AG09319 (cell line): ENCODE results near the gene RNPEP.

Experiments used
- DNase-seq: peaks from one replicate; pipeline ENCODE4 v3.0.0-alpha.2; 2010; ENCODE audit warnings: low read depth; ENCODE audit errors: extremely low read depth
- TF ChIP-seq, protein P1 (sequence below): IDR thresholded peaks from 2 replicates; pipeline ENCODE4 v1.5.1; 2011; ENCODE audit warnings: low read depth, mild to moderate bottlenecking, inconsistent platforms, low read length, moderate library complexity

The RNPEP gene

GRCh38 chr1:202005958-202006357, 23.5 kb downstream of the RNPEP start:
- TF ChIP-seq, protein P1, sequence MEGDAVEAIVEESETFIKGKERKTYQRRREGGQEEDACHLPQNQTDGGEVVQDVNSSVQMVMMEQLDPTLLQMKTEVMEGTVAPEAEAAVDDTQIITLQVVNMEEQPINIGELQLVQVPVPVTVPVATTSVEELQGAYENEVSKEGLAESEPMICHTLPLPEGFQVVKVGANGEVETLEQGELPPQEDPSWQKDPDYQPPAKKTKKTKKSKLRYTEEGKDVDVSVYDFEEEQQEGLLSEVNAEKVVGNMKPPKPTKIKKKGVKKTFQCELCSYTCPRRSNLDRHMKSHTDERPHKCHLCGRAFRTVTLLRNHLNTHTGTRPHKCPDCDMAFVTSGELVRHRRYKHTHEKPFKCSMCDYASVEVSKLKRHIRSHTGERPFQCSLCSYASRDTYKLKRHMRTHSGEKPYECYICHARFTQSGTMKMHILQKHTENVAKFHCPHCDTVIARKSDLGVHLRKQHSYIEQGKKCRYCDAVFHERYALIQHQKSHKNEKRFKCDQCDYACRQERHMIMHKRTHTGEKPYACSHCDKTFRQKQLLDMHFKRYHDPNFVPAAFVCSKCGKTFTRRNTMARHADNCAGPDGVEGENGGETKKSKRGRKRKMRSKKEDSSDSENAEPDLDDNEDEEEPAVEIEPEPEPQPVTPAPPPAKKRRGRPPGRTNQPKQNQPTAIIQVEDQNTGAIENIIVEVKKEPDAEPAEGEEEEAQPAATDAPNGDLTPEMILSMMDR: peak; percentile 31
- no peak for DNase-seq

GRCh38 chr1:202007304-202007703, 24.9 kb downstream of the RNPEP start:
- TF ChIP-seq, protein P1: no peak
- no peak for DNase-seq

DNA sequence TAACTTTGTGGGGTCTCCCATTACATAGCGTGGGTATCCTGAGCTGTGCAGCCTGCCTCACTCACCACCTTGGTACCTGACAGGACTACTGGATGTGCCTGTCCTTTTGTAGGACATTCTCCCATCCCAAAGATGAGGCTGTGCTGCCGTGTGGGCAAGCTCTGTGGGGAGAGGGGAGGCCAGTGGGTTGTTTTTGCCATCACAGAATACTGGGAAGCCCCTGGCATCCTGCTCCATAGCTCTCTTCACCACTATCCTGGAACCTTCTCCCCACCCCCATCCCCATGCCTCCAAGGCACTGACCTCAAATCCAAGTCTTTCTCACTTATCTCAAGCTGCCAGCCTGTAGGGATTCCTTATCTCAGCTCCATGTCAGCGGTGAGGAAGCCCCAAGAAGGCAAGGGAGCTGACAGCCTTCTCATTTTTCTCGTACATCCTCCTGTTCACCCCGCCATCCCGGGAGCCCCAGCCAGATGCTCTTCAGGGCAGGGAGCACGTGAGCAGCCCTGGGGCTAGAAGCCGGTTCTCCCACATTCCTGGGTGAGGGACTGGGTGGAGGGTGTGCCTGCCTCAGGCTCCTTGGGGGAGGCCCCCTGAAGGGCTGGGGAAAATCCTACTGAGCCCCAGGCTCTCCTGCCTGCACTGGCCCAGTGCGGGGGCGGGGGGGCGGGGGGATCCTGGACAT, 25.5 kb downstream of the RNPEP start:
- DNase-seq: no peak

DNA sequence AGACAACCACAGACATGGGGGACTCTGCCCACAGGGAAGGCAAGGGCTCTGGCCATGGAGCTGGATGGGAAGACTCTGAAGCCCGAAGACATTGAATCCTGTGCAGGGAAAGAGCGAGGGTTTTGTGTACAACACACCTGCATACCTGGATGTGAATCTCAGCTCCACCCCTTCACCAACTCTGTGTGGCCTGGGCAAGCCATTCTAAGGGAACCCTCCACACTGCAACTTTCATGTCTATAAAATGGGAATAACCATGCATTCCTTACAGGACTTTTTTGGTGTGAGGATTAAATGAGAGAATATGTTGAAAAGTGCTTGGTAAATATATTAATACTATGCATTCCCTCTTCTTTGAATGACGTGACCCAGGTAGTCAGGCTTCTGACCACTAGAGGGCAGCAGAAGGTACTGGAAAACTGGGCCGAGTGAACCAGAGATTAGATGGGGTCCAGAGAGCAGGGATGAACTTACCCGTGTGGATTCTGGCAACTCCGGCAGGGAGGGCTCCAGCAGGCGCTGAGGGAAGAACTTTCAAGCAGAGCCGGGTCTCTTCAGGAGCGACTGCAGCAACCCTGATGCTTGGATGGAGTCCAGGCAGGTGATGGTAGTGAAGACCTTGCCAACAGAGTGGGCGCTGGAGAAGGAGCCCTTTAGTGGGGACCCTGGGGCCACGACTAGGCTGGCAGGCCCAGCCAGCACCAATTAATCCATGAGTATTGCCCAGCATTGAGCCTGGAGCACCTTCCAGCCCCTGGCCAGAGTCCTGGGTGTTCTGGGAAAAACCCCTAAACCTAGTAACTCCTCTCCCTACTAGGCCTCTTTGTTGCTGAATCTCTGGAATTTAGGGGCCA, 27.1 kb downstream of the RNPEP start:
- DNase-seq: peak; percentile 52
- TF ChIP-seq, protein P1: peak; percentile 89

More for the DNA sequence above, 25.5 kb downstream of the RNPEP start:
- TF ChIP-seq, protein P1: no peak

DNA sequence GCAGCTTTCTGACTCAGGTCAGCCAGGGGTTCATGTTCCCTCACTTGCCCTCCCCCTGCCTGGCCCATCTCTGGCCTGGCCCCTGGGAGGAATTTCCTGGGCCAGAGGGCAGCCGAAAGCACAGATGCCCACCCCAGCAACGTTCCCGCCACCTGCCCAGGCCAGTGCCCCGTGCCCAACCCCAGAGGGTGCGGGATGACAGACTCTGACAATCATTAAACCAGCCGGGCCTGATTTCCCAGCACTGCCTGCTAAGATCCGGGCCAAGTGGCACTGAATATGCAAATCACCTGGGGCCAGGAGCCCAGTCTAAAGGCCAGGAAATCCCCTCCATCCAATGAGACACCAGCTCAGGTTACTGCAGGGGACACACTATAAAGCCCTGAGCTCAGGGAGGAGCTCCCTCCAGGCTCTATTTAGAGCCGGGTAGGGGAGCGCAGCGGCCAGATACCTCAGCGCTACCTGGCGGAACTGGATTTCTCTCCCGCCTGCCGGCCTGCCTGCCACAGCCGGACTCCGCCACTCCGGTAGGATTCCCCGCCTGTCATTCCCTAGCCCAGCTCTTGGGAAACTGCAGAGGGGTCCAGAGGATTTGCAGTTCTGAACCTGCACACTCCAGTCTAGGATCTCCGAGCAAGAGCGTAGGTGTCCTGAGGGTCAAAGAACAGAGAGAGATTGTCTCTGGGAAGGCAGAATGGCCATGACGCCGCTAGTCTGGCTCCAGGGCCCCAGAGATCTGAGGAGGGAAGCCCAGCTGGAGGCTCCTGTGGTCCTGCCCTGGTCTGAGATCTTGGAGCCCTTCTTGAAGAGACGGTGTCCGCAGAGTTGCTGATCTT, 27.9 kb downstream of the RNPEP start, which contains the start of gene ELF3:
Gene ELF3, plus strand, starts transcription at position 408 of the 836 bp plus-strand sequence. CDS start 550 bp downstream, outside the sequence.
- TF ChIP-seq, protein P1: no peak
- no peak for DNase-seq

DNA sequence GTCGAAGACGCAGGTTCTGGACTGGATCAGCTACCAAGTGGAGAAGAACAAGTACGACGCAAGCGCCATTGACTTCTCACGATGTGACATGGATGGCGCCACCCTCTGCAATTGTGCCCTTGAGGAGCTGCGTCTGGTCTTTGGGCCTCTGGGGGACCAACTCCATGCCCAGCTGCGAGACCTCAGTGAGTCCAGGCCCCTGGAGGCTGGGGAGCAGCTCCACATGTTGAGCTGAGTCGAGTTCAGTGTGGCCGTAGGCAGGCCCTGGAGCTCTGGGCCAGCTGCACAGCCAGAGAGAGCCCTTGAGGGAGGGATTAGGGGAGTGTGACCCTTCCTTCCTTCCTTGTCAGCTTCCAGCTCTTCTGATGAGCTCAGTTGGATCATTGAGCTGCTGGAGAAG, 29.5 kb downstream of the RNPEP start:
- TF ChIP-seq, protein P1: no peak
- no peak for DNase-seq
